GM18526 (cell line): Measurements from ENCODE around the gene TSPAN3.

ENCODE experiments used
- POLR2A ChIP-seq: IDR thresholded peaks from 3 replicates; pipeline ENCODE4 v1.6.1; 2011; ENCODE audit not compliant: insufficient read length; ENCODE audit errors: extremely low read depth

TSPAN3 gene

GRCh38 chr15:77018796-77019505 lies 52.0 kb downstream of the TSPAN3 start:
- TF ChIP-seq POLR2A = no peak

GRCh38 chr15:77017761-77018720 lies 52.9 kb downstream of the TSPAN3 start:
- no peak for TF ChIP-seq POLR2A

- no peak for TF ChIP-seq POLR2A
Measured at GRCh38 chr15:77017091-77017660, 53.7 kb downstream of the TSPAN3 start.

GRCh38 chr15:77016321-77016695 lies 54.6 kb downstream of the TSPAN3 start:
- no peak for TF ChIP-seq POLR2A

- no peak for TF ChIP-seq POLR2A
Measured at GRCh38 chr15:77015646-77016320, 55.1 kb downstream of the TSPAN3 start.

GRCh38 chr15:77014132-77015081 lies 56.5 kb downstream of the TSPAN3 start:
- TF ChIP-seq POLR2A = no peak

GRCh38 chr15:77013776-77014131 lies 57.2 kb downstream of the TSPAN3 start:
- no peak for TF ChIP-seq POLR2A

GRCh38 chr15:77012868-77013267 lies 58.0 kb downstream of the TSPAN3 start:
- TF ChIP-seq POLR2A = no peak

- no peak for TF ChIP-seq POLR2A
Measured at GRCh38 chr15:77012117-77012712, 58.7 kb downstream of the TSPAN3 start.

GRCh38 chr15:77010857-77011256 lies 60.1 kb downstream of the TSPAN3 start:
- TF ChIP-seq POLR2A = no peak

- TF ChIP-seq POLR2A = no peak
Measured at GRCh38 chr15:77010312-77010686, 60.6 kb downstream of the TSPAN3 start.

- TF ChIP-seq POLR2A = no peak
Measured at GRCh38 chr15:77009646-77010311, 61.1 kb downstream of the TSPAN3 start.

GRCh38 chr15:77009176-77009575 lies 61.7 kb downstream of the TSPAN3 start:
- TF ChIP-seq POLR2A = no peak
